Stomach smooth muscle (tissue), 2 donors: ENCODE measurements around the gene CD44.
A peak's percentile ranks its signal among the peaks of the same experiment; 100 is the strongest.

ENCODE experiments used
- H3K27ac ChIP-seq: one replicate; pipeline ENCODE4 v1.7.0; 2013; ENCODE audit warnings: mild to moderate bottlenecking, low read length, inconsistent platforms
- H3K27me3 ChIP-seq, 2 donors: one replicate each; pipeline ENCODE4 v1.7.0; 2013; ENCODE audit warnings: low read length in 2 of 2; ENCODE audit not compliant: insufficient read depth in 2 of 2, control insufficient read depth in 1 of 2
- H3K36me3 ChIP-seq, 2 donors: one replicate each; pipeline ENCODE4 v1.7.0; 2013; ENCODE audit warnings: low read length in 2 of 2; ENCODE audit not compliant: control insufficient read depth in 2 of 2, insufficient read depth in 2 of 2
- H3K4me1 ChIP-seq: one replicate; pipeline ENCODE4 v1.7.0; 2013; ENCODE audit warnings: low read length; ENCODE audit not compliant: control insufficient read depth, insufficient read depth
- H3K4me3 ChIP-seq, 2 donors: one replicate each; pipeline ENCODE4 v1.7.0; 2013; ENCODE audit warnings: low read length in 2 of 2
- H3K9ac ChIP-seq, 2 donors: one replicate each; pipeline ENCODE4 v1.7.0; 2013; ENCODE audit warnings: low read length in 2 of 2, mild to moderate bottlenecking in 1 of 2
- H3K9me3 ChIP-seq, 2 donors: one replicate each; pipeline ENCODE4 v1.7.0; 2013; ENCODE audit warnings: low read length in 2 of 2; ENCODE audit not compliant: control insufficient read depth in 2 of 2
- donor health status: healthy.
- donor health status: Pancreatic carcinoma.

The CD44 gene

DNA sequence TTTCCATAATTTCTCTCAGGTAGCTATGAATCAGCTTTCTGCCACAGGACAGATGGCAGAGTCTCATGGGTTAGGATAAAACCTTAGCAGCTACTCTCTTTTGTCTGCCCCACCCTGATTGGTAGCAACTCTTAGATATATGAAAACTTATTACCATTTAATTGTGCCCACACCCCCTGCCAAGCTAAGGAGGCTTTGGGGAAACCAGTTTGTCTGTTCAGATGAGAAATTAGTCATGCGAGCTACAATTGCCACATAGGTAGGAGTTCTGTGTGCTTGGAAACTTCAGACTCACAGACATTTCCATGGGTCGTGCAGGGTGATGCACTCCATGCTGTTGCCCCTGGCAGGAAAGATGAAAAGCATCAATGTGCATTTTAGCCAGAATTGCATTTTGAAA, 39.9 kb downstream of the CD44 start:
- Histone ChIP-seq H3K9me3 (no peaks in the 10 kb centered on the region), H3K4me3 (no peak overlapping the region), H3K36me3 (peaks cover 37 to 45% of the 10 kb centered on the region in 2 donors), H3K9ac (no peak overlapping the region), H3K27ac (peak overlapping the region; percentile 50), H3K4me1 (peaks cover 29% of the 10 kb centered on the region), H3K27me3 (no peaks in the 10 kb centered on the region)

DNA sequence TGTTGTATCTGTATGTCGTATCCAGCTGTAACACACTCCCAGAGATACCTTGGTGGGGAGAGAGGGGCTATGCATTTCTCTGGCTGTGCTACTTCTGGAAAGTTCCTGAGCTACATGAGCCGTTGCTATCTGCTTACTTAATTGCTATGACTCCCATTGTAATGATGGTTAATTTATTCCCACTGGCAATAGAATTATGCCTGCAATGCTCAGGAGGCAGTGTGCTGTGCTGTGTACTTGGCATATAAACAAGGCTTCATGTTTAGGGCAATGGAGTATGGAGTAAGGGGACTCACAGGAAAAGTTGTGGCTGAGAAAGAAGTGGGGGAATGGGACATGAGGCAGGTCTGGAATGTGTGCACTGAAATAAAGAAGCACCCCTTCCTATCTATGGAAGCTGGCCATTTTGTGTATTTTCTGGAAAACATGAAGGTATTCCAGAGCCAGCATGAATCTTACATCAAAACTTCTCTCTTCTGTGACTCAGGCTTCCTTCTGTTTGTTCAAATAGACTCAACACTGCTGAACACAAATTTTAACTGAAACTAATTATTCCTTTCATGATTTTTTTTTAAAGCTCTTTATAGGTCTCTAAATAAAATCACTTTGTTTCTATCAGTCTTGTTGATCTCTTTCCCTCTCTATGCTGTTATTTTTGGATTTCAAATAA, 40.6 kb downstream of the CD44 start:
- Histone ChIP-seq H3K4me1 (peaks cover 23% of the 10 kb centered on the region), H3K36me3 (peaks cover 37 to 48% of the 10 kb centered on the region in 2 donors), H3K9me3 (no peaks in the 10 kb centered on the region), H3K27ac (peak overlapping the region; percentile 24), H3K4me3 (no peak overlapping the region), H3K9ac (no peak overlapping the region), H3K27me3 (no peaks in the 10 kb centered on the region)

DNA sequence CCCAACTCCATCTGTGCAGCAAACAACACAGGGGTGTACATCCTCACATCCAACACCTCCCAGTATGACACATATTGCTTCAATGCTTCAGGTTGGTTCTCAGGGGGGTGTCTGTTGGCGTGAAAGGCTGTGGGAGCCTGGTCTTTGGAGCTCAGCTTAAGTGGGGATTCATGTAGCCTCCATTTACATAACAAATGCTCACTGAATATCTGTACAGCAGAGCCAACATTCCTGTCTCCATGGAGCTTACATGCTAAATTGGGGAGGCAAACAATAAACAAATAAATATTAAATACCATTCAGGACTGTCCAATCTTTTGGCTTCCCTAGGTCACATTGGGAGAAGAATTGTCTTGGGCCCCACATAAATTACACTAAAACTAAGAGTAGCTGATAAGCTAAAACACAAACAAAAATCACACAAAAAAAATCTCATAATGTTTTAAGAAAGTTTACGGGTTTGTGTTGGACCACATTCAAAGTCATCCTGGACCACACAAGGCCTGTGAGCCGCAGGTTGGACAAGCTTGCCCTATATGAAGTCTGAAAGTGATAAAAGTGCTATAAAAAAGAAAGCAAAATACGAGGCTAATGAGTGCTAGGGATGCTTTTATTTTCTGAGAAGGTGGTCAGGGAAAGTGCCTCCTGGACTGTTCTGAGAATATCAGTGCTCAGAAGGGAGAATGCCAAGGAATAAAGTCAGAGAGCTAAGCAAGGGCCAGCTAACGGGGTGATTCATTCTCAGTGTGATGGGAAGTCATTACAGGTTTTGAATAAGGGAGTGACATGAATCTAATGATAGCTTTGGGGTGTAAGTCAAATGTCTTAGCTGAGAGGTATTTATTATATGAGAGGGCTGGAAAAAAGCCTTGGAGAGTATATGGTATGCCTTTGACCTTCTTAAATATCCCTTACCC, 41.6 kb downstream of the CD44 start:
- Histone ChIP-seq H3K9me3 (no peaks in the 10 kb centered on the region), H3K9ac (no peak overlapping the region), H3K4me3 (no peak overlapping the region), H3K27me3 (no peaks in the 10 kb centered on the region), H3K36me3 (peaks cover 42 to 48% of the 10 kb centered on the region in 2 donors), H3K27ac (peak overlapping the region; percentile 24), H3K4me1 (peaks cover 18% of the 10 kb centered on the region)

DNA sequence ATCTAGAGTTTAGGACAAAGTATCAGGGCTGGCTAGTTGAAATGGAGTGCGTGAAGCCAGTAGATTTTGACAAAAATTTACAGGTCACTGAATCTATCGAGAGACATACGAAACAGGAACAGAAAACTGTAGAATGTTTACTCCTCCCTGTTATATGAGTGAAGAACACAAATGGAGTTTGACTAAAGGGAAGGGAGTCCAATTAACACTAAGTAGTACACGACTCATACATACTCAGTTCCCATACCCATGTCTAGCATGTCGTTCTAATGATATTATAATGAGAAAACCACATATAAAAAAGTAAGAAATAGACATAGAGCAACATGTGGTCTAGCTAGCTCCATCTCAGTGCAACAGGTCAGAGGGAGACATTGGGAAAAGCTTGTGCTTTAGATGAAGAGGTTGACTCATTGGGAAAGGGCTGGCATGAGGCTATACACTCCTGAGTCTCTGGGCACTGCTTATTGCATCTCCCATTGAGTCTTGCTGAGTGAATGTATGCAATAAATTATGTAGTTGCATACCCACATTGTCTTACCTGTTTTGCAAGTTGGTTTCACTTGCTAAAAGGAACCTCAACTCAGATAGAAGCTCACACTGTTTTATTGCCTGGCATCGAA, 43.5 kb downstream of the CD44 start:
- H3K4me3 ChIP-seq = no peak overlapping the region
- H3K27me3 ChIP-seq = no peaks in the 10 kb centered on the region
- peaks cover 19% of the 10 kb centered on the region for H3K4me1 ChIP-seq
- no peaks in the 10 kb centered on the region for H3K9me3 ChIP-seq
- H3K27ac ChIP-seq = no peak overlapping the region
- H3K9ac ChIP-seq = no peak overlapping the region
- peaks cover 35 to 42% of the 10 kb centered on the region in 2 donors for H3K36me3 ChIP-seq

DNA sequence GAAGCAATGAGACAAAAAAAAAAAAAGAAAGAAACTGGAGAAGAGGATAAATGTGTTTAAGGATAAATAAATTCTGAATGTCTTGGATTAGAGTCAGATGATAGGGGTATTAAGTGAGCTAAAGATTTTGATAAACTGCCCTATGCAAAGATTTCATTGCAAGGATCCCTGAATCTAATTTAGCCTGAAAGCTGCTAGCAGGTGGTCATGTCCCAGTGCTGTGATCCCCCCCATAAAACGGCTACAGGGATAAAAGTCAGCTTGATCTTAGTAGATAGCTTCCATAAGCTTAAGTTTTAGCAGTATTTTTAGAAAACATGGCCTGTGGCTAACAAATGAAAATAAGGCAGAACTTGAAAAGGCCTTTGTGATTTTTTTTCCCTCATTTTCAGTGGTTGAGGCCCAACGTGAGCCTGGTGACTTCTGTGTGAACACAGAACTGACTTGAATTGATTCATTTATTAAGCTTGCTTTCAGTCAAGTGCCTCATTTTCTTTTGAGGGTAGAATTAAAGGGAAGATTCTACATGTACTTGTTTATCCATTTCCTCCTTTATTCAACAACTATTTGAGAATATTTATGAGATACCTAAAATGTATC, 44.5 kb downstream of the CD44 start:
- H3K27ac ChIP-seq = peak overlapping the region; percentile 13
- H3K9ac ChIP-seq = no peak overlapping the region
- peaks cover 33 to 41% of the 10 kb centered on the region in 2 donors for H3K36me3 ChIP-seq
- H3K9me3 ChIP-seq = no peaks in the 10 kb centered on the region
- H3K27me3 ChIP-seq = no peaks in the 10 kb centered on the region
- H3K4me3 ChIP-seq = no peak overlapping the region
- peaks cover 19% of the 10 kb centered on the region for H3K4me1 ChIP-seq

DNA sequence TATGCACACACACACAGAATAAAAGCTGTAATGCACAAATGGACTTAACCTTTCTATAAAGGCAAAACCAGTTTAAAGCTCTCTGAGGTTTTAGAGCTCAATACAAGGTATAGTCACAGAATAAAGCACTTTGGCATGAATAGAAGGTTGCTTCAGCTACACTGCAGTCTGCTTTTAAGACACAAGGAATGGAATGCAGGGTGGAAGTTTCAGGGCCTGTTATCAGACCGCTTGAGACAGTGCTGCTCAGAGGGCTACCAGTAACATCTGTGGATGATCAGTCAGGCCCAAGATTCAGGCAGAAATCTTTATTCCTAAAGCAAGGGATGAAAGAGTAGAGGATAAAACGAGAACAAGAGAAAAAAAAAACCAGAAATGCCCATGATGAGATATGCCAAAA, 46.7 kb downstream of the CD44 start:
- Histone ChIP-seq H3K27me3 (no peaks in the 10 kb centered on the region), H3K27ac (peak overlapping the region; percentile 18), H3K9ac (no peak overlapping the region), H3K4me1 (peaks cover 15% of the 10 kb centered on the region), H3K36me3 (peaks cover 27 to 47% of the 10 kb centered on the region in 2 donors), H3K4me3 (no peak overlapping the region), H3K9me3 (no peaks in the 10 kb centered on the region)

DNA sequence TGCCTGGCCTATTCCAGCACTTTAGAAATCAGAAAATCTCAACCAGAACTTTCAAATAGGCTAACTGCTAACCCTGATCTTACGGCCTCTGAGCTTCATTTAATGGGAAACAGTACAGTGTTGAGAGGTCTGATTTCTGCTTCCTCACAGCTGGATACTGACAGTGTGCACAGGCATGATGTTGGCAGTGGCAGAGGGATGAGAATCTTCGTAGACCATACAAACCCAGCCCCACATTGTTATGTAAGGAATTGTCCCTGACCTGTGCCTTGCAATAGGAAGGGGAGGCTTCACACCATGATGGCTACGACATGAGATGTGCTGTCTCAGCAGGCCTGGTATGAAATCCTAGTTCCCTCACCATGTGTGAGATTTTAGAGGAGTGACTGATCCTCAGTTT, 49.0 kb downstream of the CD44 start:
- Histone ChIP-seq H3K4me1 (peaks cover 26% of the 10 kb centered on the region), H3K9me3 (no peaks in the 10 kb centered on the region), H3K9ac (no peak overlapping the region), H3K4me3 (no peak overlapping the region), H3K27me3 (no peaks in the 10 kb centered on the region), H3K27ac (no peak overlapping the region), H3K36me3 (peaks cover 20 to 33% of the 10 kb centered on the region in 2 donors)

DNA sequence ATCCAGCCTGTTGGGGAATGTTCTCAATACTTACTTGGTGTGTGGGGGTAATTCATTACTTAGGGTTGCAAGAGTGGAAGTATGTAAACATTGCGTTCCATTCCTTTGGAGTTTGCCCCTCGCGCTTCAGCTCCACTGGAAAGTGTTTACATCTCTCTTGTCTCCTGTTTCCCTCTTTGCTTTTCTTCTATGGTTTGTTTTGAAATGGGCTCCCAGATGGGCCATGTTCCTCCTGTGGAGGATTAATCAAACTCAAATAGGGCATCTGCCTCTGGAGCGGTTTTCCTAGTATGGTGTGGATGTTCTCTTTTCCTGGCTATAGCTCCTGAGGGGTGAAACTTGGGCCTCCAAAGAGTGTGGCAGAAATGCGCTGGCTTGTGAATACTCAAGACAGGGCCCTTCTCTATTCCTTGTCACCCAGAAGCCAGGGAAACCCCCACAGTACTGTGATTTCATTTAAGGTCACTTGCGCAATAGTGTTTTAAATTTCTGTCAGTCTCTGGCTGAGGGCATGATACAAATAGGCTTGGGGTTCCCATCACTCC, 51.9 kb downstream of the CD44 start:
- Histone ChIP-seq H3K27ac (peak overlapping the region; percentile 81), H3K36me3 (peaks cover 16 to 30% of the 10 kb centered on the region in 2 donors)

DNA sequence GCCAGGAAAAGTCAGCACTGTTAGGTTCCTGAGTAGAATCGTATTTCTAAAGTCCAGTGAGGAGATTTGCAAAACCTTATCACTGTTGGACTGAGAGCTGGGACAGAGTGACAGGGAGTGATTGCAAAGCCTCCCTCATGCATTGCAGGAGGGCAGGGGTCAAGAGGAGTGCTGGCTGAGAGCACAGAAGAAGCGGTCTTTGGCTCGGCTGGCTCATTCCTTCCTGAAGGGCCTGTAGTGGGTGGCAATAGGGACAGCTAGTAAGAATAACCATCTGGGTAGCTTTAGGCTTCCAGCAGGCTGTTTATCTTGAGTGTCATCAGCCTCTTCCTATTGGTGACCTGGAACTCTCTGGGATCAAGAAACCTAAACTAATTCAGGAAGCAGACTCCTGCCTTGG, 53.4 kb downstream of the CD44 start:
- Histone ChIP-seq H3K4me1 (peaks cover 32% of the 10 kb centered on the region), H3K4me3 (peak overlapping the region in 1 of 2 donors; percentile 17), H3K9me3 (no peaks in the 10 kb centered on the region), H3K27me3 (no peaks in the 10 kb centered on the region), H3K27ac (peak overlapping the region; percentile 81), H3K9ac (peak overlapping the region in 1 of 2 donors; percentile 20), H3K36me3 (peaks cover 16 to 32% of the 10 kb centered on the region in 2 donors)

More for the DNA sequence above, 51.9 kb downstream of the CD44 start:
- Histone ChIP-seq H3K9me3 (no peaks in the 10 kb centered on the region), H3K9ac (peak overlapping the region in 1 of 2 donors; percentile 20), H3K4me1 (peaks cover 32% of the 10 kb centered on the region), H3K4me3 (no peak overlapping the region), H3K27me3 (no peaks in the 10 kb centered on the region)

DNA sequence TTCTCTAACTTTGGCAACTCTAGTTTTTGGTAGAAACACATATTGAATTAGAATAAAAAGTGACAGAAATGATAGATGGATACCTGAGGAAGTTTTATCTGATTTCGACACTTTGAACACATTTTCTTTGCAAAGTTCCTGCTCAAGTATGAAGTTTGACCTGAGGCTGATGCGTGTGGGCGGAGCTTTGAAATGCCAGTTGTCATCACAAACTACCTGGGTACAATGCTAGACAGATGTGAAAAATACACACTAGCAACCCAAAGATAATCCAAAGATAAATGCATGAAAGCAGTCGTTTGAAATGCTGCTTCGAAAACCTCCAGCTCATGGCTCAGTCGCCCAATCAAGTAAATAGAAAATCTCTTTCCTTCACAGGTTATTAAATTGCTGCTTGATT, 54.8 kb downstream of the CD44 start:
- H3K4me1 ChIP-seq = peaks cover 31% of the 10 kb centered on the region

More for the DNA sequence above, 54.8 kb downstream of the CD44 start:
- Histone ChIP-seq H3K9me3 (no peaks in the 10 kb centered on the region), H3K27ac (peak overlapping the region; percentile 81), H3K9ac (no peak overlapping the region), H3K4me3 (no peak overlapping the region), H3K27me3 (no peaks in the 10 kb centered on the region), H3K36me3 (peaks cover 11 to 31% of the 10 kb centered on the region in 2 donors)
